ENCODE data around the gene IGFBP3.

Gene IGFBP3

GRCh38 chr7:45878457-45879144 lies 42.5 kb downstream of the IGFBP3 start:
- in situ Hi-C loops (cut with MboI; ENCODE audit: low sequenced_read_pairs): no loop called here

GRCh38 chr7:45876519-45876918 lies 44.6 kb downstream of the IGFBP3 start:
- in situ Hi-C loops (cut with MboI; ENCODE audit: low sequenced_read_pairs): no loop called here

- in situ Hi-C loops (cut with MboI; ENCODE audit: low sequenced_read_pairs): loop anchor here (25.0 kb wide), 2 partner anchors 212 to 712 kb away; partner anchors contain the start of gene RAMP3
Observed at GRCh38 chr7:45874408-45875131, 46.5 kb downstream of the IGFBP3 start.

GRCh38 chr7:45873355-45873754 lies 47.7 kb downstream of the IGFBP3 start:
- in situ Hi-C loops (cut with MboI; ENCODE audit: low sequenced_read_pairs): loop anchor here (25.0 kb wide), 2 partner anchors 211 to 711 kb away; partner anchors contain the start of gene RAMP3

- in situ Hi-C loops (cut with MboI; ENCODE audit: low sequenced_read_pairs): loop anchor here (25.0 kb wide), 2 partner anchors 211 to 711 kb away; partner anchors contain the start of gene RAMP3
Observed at GRCh38 chr7:45873035-45873354, 48.1 kb downstream of the IGFBP3 start, which contains the start of gene CCDC201. TSS of gene CCDC201 (minus strand) at chr7:45873082. CDS start at chr7:45873007, 75 bp downstream.

- in situ Hi-C loops (cut with MboI; ENCODE audit: low sequenced_read_pairs): loop anchor here (25.0 kb wide), 2 partner anchors 210 to 710 kb away; partner anchors contain the start of gene RAMP3
Observed at GRCh38 chr7:45872116-45873034, 48.7 kb downstream of the IGFBP3 start.

GRCh38 chr7:45869426-45869825 lies 51.6 kb downstream of the IGFBP3 start:
- in situ Hi-C loops (cut with MboI; ENCODE audit: low sequenced_read_pairs): loop anchor here (25.0 kb wide), 2 partner anchors 207 to 707 kb away; partner anchors contain the start of gene RAMP3

GRCh38 chr7:45867471-45867870 lies 53.6 kb downstream of the IGFBP3 start:
- in situ Hi-C loops (cut with MboI; ENCODE audit: low sequenced_read_pairs): loop anchor here (25.0 kb wide), 2 partner anchors 205 to 705 kb away; partner anchors contain the start of gene RAMP3

- in situ Hi-C loops (cut with MboI; ENCODE audit: low sequenced_read_pairs): loop anchor here (25.0 kb wide), 2 partner anchors 204 to 704 kb away; partner anchors contain the start of gene RAMP3
Observed at GRCh38 chr7:45865594-45866410, 55.3 kb downstream of the IGFBP3 start.

- in situ Hi-C loops (cut with MboI; ENCODE audit: low sequenced_read_pairs): loop anchor here (25.0 kb wide), 2 partner anchors 201 to 701 kb away; partner anchors contain the start of gene RAMP3
Observed at GRCh38 chr7:45863715-45864114, 57.4 kb downstream of the IGFBP3 start.

Measured in HL-60/S4 (cell line).